ENCODE results near the gene INPP5K.

Gene INPP5K

DNA sequence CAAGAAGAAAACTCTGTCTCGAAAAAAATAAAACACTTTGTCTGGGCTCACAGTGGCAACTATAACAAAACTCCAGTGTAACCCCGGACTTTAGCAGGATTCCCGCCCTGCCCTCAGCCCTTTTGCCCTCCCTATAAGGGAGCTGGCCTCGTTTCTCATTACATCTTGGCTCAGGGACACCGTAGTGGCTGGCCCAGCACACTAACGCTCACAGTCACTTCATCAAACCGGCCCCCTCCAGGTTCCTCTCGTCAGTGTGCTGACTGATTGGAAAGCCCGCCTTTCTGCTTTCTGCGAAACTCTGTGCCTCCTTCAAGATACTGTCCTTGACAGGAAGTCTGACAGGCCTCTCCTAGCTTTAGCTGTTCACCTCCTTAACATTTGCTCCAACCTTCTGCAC is 12.7 kb downstream of the INPP5K start:
- TF ChIP-seq, protein P1, sequence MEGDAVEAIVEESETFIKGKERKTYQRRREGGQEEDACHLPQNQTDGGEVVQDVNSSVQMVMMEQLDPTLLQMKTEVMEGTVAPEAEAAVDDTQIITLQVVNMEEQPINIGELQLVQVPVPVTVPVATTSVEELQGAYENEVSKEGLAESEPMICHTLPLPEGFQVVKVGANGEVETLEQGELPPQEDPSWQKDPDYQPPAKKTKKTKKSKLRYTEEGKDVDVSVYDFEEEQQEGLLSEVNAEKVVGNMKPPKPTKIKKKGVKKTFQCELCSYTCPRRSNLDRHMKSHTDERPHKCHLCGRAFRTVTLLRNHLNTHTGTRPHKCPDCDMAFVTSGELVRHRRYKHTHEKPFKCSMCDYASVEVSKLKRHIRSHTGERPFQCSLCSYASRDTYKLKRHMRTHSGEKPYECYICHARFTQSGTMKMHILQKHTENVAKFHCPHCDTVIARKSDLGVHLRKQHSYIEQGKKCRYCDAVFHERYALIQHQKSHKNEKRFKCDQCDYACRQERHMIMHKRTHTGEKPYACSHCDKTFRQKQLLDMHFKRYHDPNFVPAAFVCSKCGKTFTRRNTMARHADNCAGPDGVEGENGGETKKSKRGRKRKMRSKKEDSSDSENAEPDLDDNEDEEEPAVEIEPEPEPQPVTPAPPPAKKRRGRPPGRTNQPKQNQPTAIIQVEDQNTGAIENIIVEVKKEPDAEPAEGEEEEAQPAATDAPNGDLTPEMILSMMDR (IDR thresholded peaks at IDR 0.05; ENCODE audit: insufficient read depth, low read length, missing control alignments), result no peak
- ChIA-PET POLR2A (no interaction called here), CTCF (no interaction called here)
- H3K4me3 ChIP-seq (ENCODE audit: low read depth, low read length), result no peak overlapping the region
- no peak for DNase-seq (ENCODE audit: low read depth, low spot score)

- TF ChIP-seq, protein P1 (IDR thresholded peaks at IDR 0.05; ENCODE audit: insufficient read depth, low read length, missing control alignments), result no peak
- peak; percentile 50 for DNase-seq (ENCODE audit: low read depth, low spot score)
- CTCF ChIA-PET, result interaction anchor here (1.1 to 3.9 kb wide), 2 partner anchors 16 to 134 kb away, joined by 3 to 27 read pairs; partner anchors contain the start of gene INPP5K
- H3K4me3 ChIP-seq (ENCODE audit: low read depth, low read length), result no peak overlapping the region
- POLR2A ChIA-PET, result interaction anchor here (2.2 kb wide), 1 partner anchor 17 kb away, joined by 8 read pairs; no protein-coding TSS in a partner anchor
Observed at GRCh38 chr17:1498869-1499268, 17.5 kb downstream of the INPP5K start.

GRCh38 chr17:1498233-1498632 is 18.2 kb downstream of the INPP5K start:
- DNase-seq (ENCODE audit: low read depth, low spot score), result no peak
- POLR2A ChIA-PET, result interaction anchor here (2.2 kb wide), 1 partner anchor 18 kb away, joined by 8 read pairs; no protein-coding TSS in a partner anchor

GRCh38 chr17:1497831-1498230 is 18.6 kb downstream of the INPP5K start:
- POLR2A ChIA-PET, result interaction anchor here (0.7 to 2.2 kb wide), 2 partner anchors 18 to 36 kb away, joined by 3 to 8 read pairs; no protein-coding TSS in a partner anchor
- CTCF ChIA-PET, result interaction anchor here (1.1 to 3.9 kb wide), 3 partner anchors 17 to 238 kb away, joined by 3 to 27 read pairs (median 4); partner anchors contain the start of gene INPP5K

More at GRCh38 chr17:1498233-1498632, 18.2 kb downstream of the INPP5K start:
- TF ChIP-seq, protein P1 (IDR thresholded peaks at IDR 0.05; ENCODE audit: insufficient read depth, low read length, missing control alignments), result no peak
- CTCF ChIA-PET, result interaction anchor here (1.1 to 3.9 kb wide), 3 partner anchors 17 to 238 kb away, joined by 3 to 27 read pairs (median 4); partner anchors contain the start of gene INPP5K
- H3K4me3 ChIP-seq (ENCODE audit: low read depth, low read length), result no peak overlapping the region

GRCh38 chr17:1496869-1497268 is 19.5 kb downstream of the INPP5K start:
- no peak for DNase-seq (ENCODE audit: low read depth, low spot score)
- CTCF ChIA-PET, result interaction anchor here (1.4 kb wide), 1 partner anchor 20 kb away, joined by 4 read pairs; the partner anchor contains the start of gene INPP5K
- POLR2A ChIA-PET, result no interaction called here
- TF ChIP-seq, protein P1 (IDR thresholded peaks at IDR 0.05; ENCODE audit: insufficient read depth, low read length, missing control alignments), result no peak
- no peak overlapping the region for H3K4me3 ChIP-seq (ENCODE audit: low read depth, low read length)

More at GRCh38 chr17:1497831-1498230, 18.6 kb downstream of the INPP5K start:
- no peak for DNase-seq (ENCODE audit: low read depth, low spot score)
- TF ChIP-seq, protein P1 (IDR thresholded peaks at IDR 0.05; ENCODE audit: insufficient read depth, low read length, missing control alignments), result no peak
- no peak overlapping the region for H3K4me3 ChIP-seq (ENCODE audit: low read depth, low read length)

- no peak for DNase-seq (ENCODE audit: low read depth, low spot score)
- ChIA-PET CTCF (interaction anchor here (1.0 to 1.4 kb wide), 2 partner anchors 21 to 130 kb away, joined by 3 to 4 read pairs; partner anchors contain the start of gene INPP5K), POLR2A (no interaction called here)
Observed at GRCh38 chr17:1495265-1495989, 21.0 kb downstream of the INPP5K start.

More at GRCh38 chr17:1495265-1495989, 21.0 kb downstream of the INPP5K start:
- TF ChIP-seq, protein P1 (IDR thresholded peaks at IDR 0.05; ENCODE audit: insufficient read depth, low read length, missing control alignments), result no peak
- H3K4me3 ChIP-seq (ENCODE audit: low read depth, low read length), result no peak overlapping the region
